ENCODE measurements around the gene NBEAL1. TPM values are rescaled to one million over a fixed set of nuclear protein-coding genes. Genes with fewer than 3 reads are reported as not detected.
"Not testable (repeated sequence)": the region's sequence is repeated elsewhere in the genome, so short reads cannot be mapped to it uniquely, and the experiment has no call there.

NBEAL1 gene
- total and polyA plus RNA-seq, 2 donors from 2014 or later: 6.5 to 39.3 TPM

GRCh38 chr2:203090721-203091120, 76.0 kb downstream of the NBEAL1 start:
- DNase-seq; intact Hi-C loops (cut with DNase I); FAIRE-seq; H3K27me3 ChIP-seq (ENCODE audit: control insufficient read depth, insufficient read depth, low read length); H3K4me3 ChIP-seq (ENCODE audit: low read length in 3 of 3); H3K27ac ChIP-seq (ENCODE audit: low read depth in 2 of 2, low read length in 2 of 2); H3K9me3 ChIP-seq (ENCODE audit: control insufficient read depth in 2 of 3, insufficient read depth in 1 of 3, low read length in 3 of 3); H3K9ac ChIP-seq (ENCODE audit: low read length in 3 of 3); H3K36me3 ChIP-seq (ENCODE audit: control insufficient read depth in 2 of 3, insufficient read depth in 3 of 3, low read length in 3 of 3); H3K4me1 ChIP-seq (ENCODE audit: control insufficient read depth in 2 of 3, insufficient read depth in 2 of 3, low read depth in 1 of 3, low read length in 3 of 3): not testable (repeated sequence)

- TF ChIP-seq CTCF (IDR thresholded peaks at IDR 0.05; ENCODE audit: borderline replicate concordance, extremely low read depth, insufficient read depth): peak; percentile 5
- Histone ChIP-seq H3K36me3 (ENCODE audit: control insufficient read depth in 2 of 3, insufficient read depth in 3 of 3, low read length in 3 of 3) (peaks cover 0 to 5% (median 0%) of the 10 kb centered on the region in 3 donors), H3K9me3 (ENCODE audit: control insufficient read depth in 2 of 3, insufficient read depth in 1 of 3, low read length in 3 of 3) (peaks cover 0 to 1% (median 0%) of the 10 kb centered on the region in 3 donors), H3K4me3 (ENCODE audit: low read length in 3 of 3) (no peak overlapping the region), H3K27me3 (ENCODE audit: control insufficient read depth, insufficient read depth, low read length) (no peaks in the 10 kb centered on the region), H3K27ac (ENCODE audit: low read depth in 2 of 2, low read length in 2 of 2) (no peak overlapping the region), H3K4me1 (ENCODE audit: control insufficient read depth in 2 of 3, insufficient read depth in 2 of 3, low read depth in 1 of 3, low read length in 3 of 3) (no peaks in the 10 kb centered on the region), H3K9ac (ENCODE audit: low read length in 3 of 3) (no peak overlapping the region)
- DNase-seq: peak in 2 of 5 donors; percentile 10 to 19
- no peak for FAIRE-seq
- intact Hi-C loops (cut with DNase I): no loop called here
Observed at GRCh38 chr2:203097735-203098134, 83.1 kb downstream of the NBEAL1 start.

GRCh38 chr2:203102357-203102756, 87.7 kb downstream of the NBEAL1 start:
- H3K27ac ChIP-seq (ENCODE audit: low read depth in 2 of 2, low read length in 2 of 2); FAIRE-seq; DNase-seq; H3K4me3 ChIP-seq (ENCODE audit: low read length in 3 of 3); intact Hi-C loops (cut with DNase I); H3K9ac ChIP-seq (ENCODE audit: low read length in 3 of 3); H3K27me3 ChIP-seq (ENCODE audit: control insufficient read depth, insufficient read depth, low read length); H3K4me1 ChIP-seq (ENCODE audit: control insufficient read depth in 2 of 3, insufficient read depth in 2 of 3, low read depth in 1 of 3, low read length in 3 of 3); H3K9me3 ChIP-seq (ENCODE audit: control insufficient read depth in 2 of 3, insufficient read depth in 1 of 3, low read length in 3 of 3): not testable (repeated sequence)
- H3K36me3 ChIP-seq (ENCODE audit: control insufficient read depth in 2 of 3, insufficient read depth in 3 of 3, low read length in 3 of 3): peaks cover 3 to 17% (median 3%) of the 10 kb centered on the region in 3 donors

GRCh38 chr2:203104273-203104672, 89.6 kb downstream of the NBEAL1 start:
- DNase-seq: no peak
- H3K27ac ChIP-seq (ENCODE audit: low read depth in 2 of 2, low read length in 2 of 2): no peak overlapping the region
- no peaks in the 10 kb centered on the region for H3K27me3 ChIP-seq (ENCODE audit: control insufficient read depth, insufficient read depth, low read length)
- intact Hi-C loops (cut with DNase I): no loop called here
- no peaks in the 10 kb centered on the region for H3K4me1 ChIP-seq (ENCODE audit: control insufficient read depth in 2 of 3, insufficient read depth in 2 of 3, low read depth in 1 of 3, low read length in 3 of 3)
- no peak for TF ChIP-seq CTCF (IDR thresholded peaks at IDR 0.05; ENCODE audit: borderline replicate concordance, extremely low read depth, insufficient read depth)
- no peak for FAIRE-seq
- H3K36me3 ChIP-seq (ENCODE audit: control insufficient read depth in 2 of 3, insufficient read depth in 3 of 3, low read length in 3 of 3): peaks cover 3 to 28% (median 10%) of the 10 kb centered on the region in 3 donors
- H3K9me3 ChIP-seq (ENCODE audit: control insufficient read depth in 2 of 3, insufficient read depth in 1 of 3, low read length in 3 of 3): peaks cover 0 to 5% (median 4%) of the 10 kb centered on the region in 3 donors
- no peak overlapping the region for H3K4me3 ChIP-seq (ENCODE audit: low read length in 3 of 3)
- H3K9ac ChIP-seq (ENCODE audit: low read length in 3 of 3): no peak overlapping the region
